ENCODE measurements around the gene MDFIC. TPM values are rescaled to one million over a fixed set of nuclear protein-coding genes. Genes with fewer than 3 reads are reported as not detected.

MDFIC gene
- polyA plus RNA-seq, 4 donors = 25.8 to 31.4 (median 29.6) TPM

DNA sequence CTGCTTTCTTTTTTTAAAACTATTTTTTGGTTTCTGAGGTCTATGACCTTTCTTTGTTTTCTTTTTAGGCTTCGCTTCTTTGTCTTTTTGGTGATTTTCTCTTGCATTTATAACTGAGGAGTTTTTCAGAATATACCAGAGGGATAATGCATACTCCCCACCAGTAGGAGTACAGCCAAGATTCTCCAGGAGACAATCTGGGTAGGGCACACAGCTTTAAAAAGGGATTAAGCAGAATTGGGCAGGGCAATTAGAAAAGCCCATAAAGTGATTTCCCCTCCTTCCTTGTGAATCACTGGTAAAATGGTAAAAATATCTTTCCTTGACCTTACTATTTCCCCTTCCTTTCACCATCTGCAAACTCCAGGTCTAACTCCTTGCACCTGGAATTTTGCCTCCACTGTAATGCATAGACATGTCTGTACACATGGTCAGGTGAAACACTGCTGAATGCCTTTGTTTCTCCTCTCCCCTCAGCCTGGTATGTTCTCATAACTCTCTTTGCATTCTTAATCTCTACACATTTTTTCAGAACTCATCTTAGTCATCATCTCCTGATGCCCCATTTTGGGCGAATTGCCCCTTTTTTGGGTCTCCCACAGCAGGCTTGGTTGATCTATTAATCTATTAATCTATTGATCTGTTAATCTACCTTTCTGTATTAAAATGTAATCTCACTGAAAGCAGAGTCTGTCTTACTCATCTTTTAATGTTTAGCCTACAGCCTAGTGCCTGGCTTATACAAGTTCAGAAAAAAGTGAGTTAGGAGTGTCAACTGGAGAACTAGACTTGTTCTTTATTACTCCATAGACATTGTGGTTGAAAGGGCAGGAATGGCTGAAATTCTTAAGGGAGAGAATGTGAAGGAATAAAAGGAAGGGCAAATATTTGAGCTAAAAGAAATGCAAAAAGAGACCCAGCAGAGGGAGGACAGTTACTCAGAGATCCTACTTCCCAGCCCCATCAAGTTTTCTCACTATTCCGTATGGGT, 64.6 kb downstream of the MDFIC start:
- DNase-seq (ENCODE audit: low read depth in 4 of 4, low spot score in 2 of 4) = no peak

- no peak for DNase-seq (ENCODE audit: low read depth in 4 of 4, low spot score in 2 of 4)
Observed at GRCh38 chr7:114988026-114988425, 66.1 kb downstream of the MDFIC start.

DNA sequence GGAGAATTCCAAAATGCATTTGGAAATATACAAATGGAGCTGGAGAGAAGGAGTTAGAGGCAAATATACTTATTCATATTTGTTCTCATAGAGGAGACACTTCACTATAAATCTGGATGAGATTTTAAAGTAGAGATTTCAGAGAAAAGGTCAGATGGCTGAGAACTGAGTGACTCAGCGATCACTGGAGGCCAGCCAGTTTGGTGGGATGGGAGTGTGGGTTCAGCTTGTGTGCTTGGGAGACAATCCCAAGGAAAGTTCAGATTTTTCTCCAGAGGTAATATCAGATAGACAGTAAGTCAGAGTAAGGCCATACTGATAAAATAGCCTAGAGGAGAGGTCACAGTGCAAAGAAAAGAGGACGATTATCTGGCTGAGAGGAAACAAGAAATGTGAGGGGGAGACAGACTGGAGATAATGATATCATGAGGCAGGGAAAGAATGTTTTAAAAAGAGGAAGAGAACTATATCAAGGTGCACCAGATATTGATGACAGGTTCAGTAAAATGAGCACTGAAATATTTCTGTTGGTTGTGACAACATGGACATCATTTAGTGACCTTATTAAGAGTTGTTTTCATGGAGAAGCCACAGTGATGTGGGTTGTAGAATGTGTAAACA, 67.0 kb downstream of the MDFIC start:
- DNase-seq (ENCODE audit: low read depth in 4 of 4, low spot score in 2 of 4) = no peak

DNA sequence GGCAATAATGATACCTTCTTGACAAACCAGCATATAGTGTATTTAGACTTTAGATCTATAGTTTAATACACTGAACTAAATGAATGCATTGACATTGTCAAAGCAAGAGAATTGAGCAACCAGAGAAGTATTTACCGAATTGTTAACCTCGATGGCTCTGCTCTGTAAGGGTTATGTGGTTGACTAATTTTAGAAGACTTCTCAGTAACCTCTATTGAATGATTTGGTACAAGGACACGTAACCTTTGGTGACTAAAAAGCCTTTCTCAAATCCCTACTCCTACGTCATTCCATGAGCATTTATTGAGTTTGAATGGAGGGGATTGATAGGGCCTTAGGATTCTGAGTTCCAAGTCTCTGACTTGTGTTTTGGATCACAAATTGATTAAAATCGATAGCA, 67.6 kb downstream of the MDFIC start:
- no peak for DNase-seq (ENCODE audit: low read depth in 4 of 4, low spot score in 2 of 4)

- no peak for DNase-seq (ENCODE audit: low read depth in 4 of 4, low spot score in 2 of 4)
Observed at GRCh38 chr7:114997487-114998404, 75.9 kb downstream of the MDFIC start.

- DNase-seq (ENCODE audit: low read depth in 4 of 4, low spot score in 2 of 4) = no peak
Observed at GRCh38 chr7:115004121-115004520, 82.2 kb downstream of the MDFIC start.

- no peak for DNase-seq (ENCODE audit: low read depth in 4 of 4, low spot score in 2 of 4)
Observed at GRCh38 chr7:115005251-115005650, 83.4 kb downstream of the MDFIC start.

- DNase-seq (ENCODE audit: low read depth in 4 of 4, low spot score in 2 of 4) = no peak
Observed at GRCh38 chr7:115005953-115006352, 84.1 kb downstream of the MDFIC start.

GRCh38 chr7:115007751-115008150, 85.9 kb downstream of the MDFIC start:
- DNase-seq (ENCODE audit: low read depth in 4 of 4, low spot score in 2 of 4) = no peak

DNA sequence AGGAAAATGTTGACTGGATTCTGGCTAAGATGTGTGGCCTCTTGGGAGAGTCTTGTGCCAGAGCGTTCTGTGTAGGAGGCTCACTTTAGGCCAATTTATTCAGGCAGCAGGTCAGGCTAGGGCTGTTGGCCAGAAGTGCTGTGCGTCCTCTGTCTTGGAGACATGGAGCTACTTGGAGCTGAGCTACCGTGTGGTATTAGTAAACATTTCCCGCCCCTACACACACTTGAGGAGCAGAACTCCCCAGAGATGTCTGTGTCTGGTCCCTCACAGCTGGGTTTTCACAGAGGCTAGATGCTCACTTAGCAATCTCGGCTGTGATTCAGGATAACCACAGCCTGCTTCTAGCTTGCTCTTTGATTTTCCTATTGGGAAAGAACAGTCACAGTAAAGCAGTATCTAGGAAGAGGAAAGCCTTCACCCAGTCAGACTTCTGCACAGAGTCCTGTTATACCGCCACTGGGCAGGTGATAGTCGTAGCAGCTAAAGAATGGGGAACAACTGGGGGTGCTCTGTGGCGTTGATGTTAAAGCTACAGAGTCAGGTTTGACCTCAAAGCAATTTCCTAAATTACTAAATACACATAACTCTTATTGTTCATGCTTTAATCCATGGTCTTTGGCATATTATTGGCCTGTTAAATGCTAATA, 86.7 kb downstream of the MDFIC start:
- DNase-seq (ENCODE audit: low read depth in 4 of 4, low spot score in 2 of 4) = no peak

- no peak for DNase-seq (ENCODE audit: low read depth in 4 of 4, low spot score in 2 of 4)
Observed at GRCh38 chr7:115009139-115009538, 87.2 kb downstream of the MDFIC start.

DNA sequence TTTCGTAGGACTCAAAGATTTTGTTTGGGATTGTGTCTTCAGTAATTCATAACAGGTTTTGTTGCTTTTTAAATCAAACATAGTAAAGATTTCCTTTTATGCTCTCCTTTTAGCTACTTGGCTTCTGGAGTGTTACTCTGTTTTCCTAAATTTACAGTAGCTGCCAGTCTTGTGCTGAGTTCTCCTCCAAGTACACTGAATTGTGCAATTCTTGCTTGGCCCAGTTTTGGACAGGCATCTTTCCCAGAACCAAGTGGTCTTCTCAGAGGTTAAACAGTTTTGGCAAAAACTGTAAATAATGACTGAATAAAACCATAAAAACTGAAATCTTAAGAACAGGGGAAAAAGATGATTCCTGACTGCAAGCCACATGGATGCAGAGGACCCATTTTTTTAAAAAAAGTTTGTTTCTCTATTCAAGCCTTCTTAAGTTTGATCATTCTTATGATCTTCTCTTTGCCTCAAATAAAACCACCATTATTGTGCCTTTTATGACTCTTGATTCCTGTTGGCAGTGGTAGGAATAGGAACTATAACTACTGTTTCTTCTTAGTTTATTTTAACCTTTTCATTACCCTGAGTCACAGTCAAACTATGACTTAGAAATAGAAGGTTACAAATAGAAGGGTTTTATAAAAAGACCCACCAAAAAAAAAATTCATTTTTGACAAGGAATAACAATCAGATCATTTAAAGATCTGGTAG, 88.0 kb downstream of the MDFIC start:
- DNase-seq (ENCODE audit: low read depth in 4 of 4, low spot score in 2 of 4) = no peak

DNA sequence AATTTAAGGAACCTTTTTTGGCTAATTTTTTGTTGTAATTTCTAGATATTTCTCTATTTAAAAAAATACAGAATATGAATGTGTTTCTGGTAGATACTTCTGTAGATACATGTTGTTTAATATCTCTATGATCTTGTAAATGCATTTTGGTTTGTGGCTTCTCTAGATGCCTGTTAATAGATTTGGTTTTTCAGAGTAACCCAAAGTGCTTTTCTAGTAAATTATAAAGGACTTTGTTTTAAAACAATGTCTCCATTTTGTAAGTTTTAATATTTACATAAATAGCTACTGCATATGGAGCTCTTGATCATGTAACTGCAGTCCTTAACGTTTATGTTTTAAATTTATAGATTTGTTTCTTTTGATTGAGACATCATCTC, 88.5 kb downstream of the MDFIC start:
- no peak for DNase-seq (ENCODE audit: low read depth in 4 of 4, low spot score in 2 of 4)

DNA sequence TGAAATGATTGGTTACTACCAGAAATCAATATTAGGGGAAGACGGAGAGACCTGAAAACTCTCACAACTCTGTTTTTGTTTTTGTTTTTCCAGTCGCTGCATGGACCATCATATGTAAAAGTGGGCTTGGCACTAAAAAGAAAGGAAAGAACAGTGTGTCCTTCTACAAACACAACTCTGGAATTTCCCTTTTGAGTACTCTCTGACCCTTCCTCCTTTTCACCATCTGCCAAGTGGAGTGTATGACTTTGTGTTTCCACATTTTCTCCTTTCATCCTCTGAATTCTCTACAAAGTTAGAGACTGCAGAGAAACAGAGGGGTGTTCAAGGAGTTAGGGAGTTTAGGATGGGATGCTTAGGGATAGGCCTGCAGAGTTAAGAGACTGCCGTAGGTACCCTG, 92.0 kb downstream of the MDFIC start:
- DNase-seq (ENCODE audit: low read depth in 4 of 4, low spot score in 2 of 4) = no peak

GRCh38 chr7:115014794-115015193, 92.9 kb downstream of the MDFIC start:
- no peak for DNase-seq (ENCODE audit: low read depth in 4 of 4, low spot score in 2 of 4)

DNA sequence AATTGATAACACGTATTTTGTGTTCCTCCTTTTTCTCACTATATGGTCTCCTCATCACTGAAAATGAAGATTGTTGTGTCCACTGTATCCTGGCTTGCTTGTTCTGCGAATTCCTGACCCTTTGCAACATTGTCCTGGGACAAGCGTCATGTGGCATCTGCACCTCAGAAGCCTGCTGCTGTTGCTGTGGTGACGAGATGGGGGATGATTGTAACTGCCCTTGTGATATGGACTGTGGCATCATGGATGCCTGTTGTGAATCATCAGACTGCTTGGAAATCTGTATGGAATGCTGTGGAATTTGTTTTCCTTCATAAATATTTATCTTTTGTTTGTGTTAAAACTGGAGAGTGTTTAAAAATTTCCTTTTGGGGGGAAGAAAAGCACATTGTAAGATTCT, 93.7 kb downstream of the MDFIC start:
- no peak for DNase-seq (ENCODE audit: low read depth in 4 of 4, low spot score in 2 of 4)

DNA sequence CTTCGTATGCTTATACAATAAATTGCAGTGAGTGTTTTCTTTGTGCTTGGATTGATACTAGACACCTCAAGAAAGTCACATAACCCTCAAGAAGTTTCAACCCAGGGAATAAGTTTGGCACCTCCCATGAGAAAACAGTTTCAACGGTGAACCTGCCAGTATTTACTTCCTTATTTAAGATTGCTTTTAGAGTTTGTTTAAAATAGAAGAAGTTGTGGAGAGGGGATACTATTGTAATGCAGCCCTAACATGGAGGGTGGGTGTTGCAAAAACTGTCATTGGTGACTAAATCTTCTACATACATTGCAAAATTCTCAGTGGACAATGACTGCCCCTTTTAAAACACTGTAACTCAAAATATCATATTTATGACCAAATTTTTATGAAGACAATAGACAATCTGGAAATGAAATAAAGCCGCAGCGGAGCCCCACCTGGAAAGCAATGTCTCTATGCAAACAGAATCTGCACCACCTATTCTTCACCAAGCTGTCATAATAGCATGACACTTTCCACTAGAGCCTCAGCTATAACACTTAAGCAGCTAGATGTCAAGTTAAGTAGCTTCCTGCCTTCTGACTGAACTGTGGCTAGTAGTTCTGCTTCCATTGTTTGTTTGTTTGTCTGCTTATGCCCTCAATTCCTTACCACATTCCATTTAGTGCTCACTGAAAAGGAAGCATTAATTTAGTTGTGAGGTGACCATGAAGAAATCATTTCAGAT, 98.2 kb downstream of the MDFIC start:
- DNase-seq (ENCODE audit: low read depth in 4 of 4, low spot score in 2 of 4) = no peak

DNA sequence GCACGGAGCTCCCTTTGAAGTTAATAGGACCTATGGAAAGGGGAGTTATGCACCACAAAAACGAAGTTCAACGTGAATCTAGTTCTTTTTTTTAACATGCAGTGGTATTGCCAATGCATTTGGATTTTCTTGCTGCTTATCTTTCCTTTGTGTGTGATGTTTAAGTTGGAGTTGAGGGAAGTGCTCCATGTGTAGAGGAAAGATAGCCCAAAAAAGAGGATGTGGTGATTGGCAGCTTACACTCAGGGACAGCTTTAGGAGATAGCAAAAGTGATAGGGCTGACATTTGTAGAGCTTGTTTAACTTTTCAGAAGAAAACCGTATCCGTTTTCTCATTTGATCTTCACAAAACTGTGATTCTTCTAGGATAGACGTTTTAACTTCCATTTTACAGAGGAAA, 101.3 kb downstream of the MDFIC start:
- no peak for DNase-seq (ENCODE audit: low read depth in 4 of 4, low spot score in 2 of 4)

DNA sequence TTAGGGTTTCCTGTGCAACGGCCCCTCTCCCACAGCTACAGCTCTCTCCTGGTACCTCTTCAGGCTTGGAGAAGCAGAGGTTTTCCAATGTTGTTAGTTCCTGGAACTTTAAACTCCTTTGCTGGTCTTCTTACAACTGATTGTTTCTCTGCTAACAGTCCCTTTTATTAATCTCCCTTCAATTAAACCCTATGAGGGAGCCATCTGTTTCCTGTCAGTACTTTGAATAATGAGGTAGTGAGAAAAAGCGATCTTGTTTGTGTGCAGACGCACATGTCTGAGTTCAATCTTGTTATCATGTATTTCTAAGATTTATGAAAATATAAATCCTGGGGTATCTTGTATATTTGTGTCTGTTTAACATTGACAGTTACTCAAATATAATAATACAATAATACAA, 102.4 kb downstream of the MDFIC start:
- DNase-seq (ENCODE audit: low read depth in 4 of 4, low spot score in 2 of 4) = no peak

All from left renal cortex interstitium (tissue), 4 donors.